Sigmoid colon (tissue), 4 donors: Measurements from ENCODE around the gene ARHGAP44.

ENCODE experiments used
- EP300 ChIP-seq, 4 donors: sonication (generic); formaldehyde crosslinking; IDR thresholded peaks; one replicate each; pipeline ENCODE4 v1.6.1; 2017; ENCODE audit warnings: antibody characterized with exemption in 4 of 4
- TF ChIP-seq, protein P1 (sequence below), 4 experiments: fragments of 450-650 bp in 3 of 4; fragments of 200-600 bp in 1 of 4; IDR thresholded peaks; one replicate each; pipeline ENCODE4 v1.5.1; 2016 to 2019; ENCODE audit warnings: antibody characterized with exemption in 4 of 4, mild to moderate bottlenecking in 3 of 4, moderate library complexity in 2 of 4

DNA sequence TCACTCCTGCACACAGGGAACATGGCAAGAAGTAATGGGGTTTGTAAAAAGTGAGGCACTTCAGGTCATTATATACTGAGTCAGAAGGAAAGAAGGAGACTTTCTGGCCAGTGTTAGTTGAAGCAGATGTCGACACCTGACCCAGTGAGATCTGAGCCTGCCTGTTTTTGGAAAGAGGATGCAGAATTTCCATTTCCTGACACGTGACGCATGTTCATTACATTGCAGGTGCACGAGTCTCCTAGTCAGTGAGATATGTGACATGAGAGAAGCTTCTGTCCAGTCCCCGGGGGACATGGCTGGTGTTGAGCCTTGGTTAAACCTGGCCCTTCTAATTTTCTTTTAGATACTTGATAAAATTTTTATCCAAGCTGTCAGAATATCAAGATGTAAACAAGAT, 166.2 kb downstream of the ARHGAP44 start:
- TF ChIP-seq, protein P1, sequence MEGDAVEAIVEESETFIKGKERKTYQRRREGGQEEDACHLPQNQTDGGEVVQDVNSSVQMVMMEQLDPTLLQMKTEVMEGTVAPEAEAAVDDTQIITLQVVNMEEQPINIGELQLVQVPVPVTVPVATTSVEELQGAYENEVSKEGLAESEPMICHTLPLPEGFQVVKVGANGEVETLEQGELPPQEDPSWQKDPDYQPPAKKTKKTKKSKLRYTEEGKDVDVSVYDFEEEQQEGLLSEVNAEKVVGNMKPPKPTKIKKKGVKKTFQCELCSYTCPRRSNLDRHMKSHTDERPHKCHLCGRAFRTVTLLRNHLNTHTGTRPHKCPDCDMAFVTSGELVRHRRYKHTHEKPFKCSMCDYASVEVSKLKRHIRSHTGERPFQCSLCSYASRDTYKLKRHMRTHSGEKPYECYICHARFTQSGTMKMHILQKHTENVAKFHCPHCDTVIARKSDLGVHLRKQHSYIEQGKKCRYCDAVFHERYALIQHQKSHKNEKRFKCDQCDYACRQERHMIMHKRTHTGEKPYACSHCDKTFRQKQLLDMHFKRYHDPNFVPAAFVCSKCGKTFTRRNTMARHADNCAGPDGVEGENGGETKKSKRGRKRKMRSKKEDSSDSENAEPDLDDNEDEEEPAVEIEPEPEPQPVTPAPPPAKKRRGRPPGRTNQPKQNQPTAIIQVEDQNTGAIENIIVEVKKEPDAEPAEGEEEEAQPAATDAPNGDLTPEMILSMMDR (IDR thresholded peaks at IDR 0.05): no peak
- no peak for TF ChIP-seq EP300 (IDR thresholded peaks at IDR 0.05)
